HUES64 (cell line): ENCODE data around the gene TMCC2.

Experiments
- H3K27ac ChIP-seq: 2 replicates; pipeline ENCODE4 v1.7.0; 2013; ENCODE audit warnings: low read depth, low read length, inconsistent platforms
- H3K27me3 ChIP-seq: 2 replicates; pipeline ENCODE4 v1.6.1; 2013; ENCODE audit warnings: mild to moderate bottlenecking, low read length; ENCODE audit not compliant: insufficient read depth
- H3K36me3 ChIP-seq: 2 replicates; pipeline ENCODE4 v1.6.1; 2013; ENCODE audit warnings: mild to moderate bottlenecking, low read length; ENCODE audit not compliant: insufficient read depth
- H3K4me1 ChIP-seq: 2 replicates; pipeline ENCODE4 v1.6.1; 2013; ENCODE audit warnings: mild to moderate bottlenecking, low read length, moderate library complexity; ENCODE audit not compliant: insufficient read depth
- H3K4me3 ChIP-seq: 2 replicates; pipeline ENCODE4 v1.5.1; 2013; ENCODE audit warnings: mild to moderate bottlenecking, low read length, moderate library complexity
- H3K9ac ChIP-seq: 2 replicates; pipeline ENCODE4 v1.6.1; 2013; ENCODE audit warnings: mild to moderate bottlenecking, low read depth, low read length
- H3K9me3 ChIP-seq: 2 replicates; pipeline ENCODE4 v1.6.1; 2013; ENCODE audit warnings: low read depth, low read length; ENCODE audit not compliant: insufficient read depth
- WGBS: fragments of 150-250, 120-280 bp; methylation state at CpG from one replicate; pipeline ENCODE4 v1.1.7; 2013; ENCODE audit warnings: missing lambda C conversion rate; 5-methylcytosine and 5-hydroxymethylcytosine counted together

Gene TMCC2

GRCh38 chr1:205312866-205313562 is 85.3 kb downstream of the TMCC2 start:
- WGBS = 52% methylated on average over 9 of the region's 10 CpGs
- peak overlapping the region; percentile 23; the same call in 1 of the 2 replicates for H3K4me3 ChIP-seq
- H3K4me1 ChIP-seq = peaks cover 45% of the 10 kb centered on the region
- H3K27me3 ChIP-seq = no peaks in the 10 kb centered on the region
- peak overlapping the region; percentile 95 for H3K27ac ChIP-seq
- H3K36me3 ChIP-seq = peaks cover 42% of the 10 kb centered on the region
- no peaks in the 10 kb centered on the region for H3K9me3 ChIP-seq
- peak overlapping the region; percentile 70 for H3K9ac ChIP-seq

DNA sequence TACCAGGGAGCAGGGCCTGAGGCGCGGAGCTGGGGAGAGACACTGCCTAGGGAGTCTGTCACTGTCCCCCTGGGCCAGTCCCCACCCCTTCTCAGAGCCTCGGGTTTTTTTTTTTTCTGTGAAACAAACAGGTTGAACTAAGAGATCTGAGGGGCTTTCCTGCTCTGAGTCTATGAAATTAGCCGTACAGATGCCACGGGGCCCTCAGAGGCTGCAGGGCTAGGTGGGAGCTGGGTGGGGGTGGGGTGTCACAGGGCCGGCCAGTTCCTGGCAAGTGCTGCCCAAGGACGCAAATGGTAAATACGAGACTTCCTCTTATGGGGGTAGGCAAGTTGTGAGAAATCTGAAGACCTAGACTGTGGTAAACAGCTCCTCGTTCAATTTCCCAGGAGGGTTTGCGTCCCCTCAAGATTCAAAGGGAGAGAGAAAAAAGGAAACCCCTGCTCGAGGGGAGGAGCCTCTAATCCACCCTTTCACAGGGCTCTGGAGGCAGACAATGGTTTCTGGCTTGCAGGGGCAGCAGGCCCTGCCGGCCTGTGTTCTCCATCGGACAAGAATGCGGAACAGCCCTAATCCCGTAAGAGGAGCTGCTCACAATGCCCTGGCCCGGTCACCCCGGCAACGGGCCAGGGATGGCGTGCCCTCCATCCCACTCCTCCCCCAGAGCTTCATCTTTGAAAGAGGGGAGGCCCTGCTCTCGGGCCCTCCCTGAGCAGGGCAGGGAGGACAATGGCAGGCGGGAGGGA is 86.0 kb downstream of the TMCC2 start:
- Histone ChIP-seq H3K9me3 (no peaks in the 10 kb centered on the region), H3K4me3 (peak overlapping the region; percentile 23; the same call in 1 of the 2 replicates), H3K36me3 (peaks cover 35% of the 10 kb centered on the region), H3K4me1 (peaks cover 52% of the 10 kb centered on the region), H3K27me3 (no peaks in the 10 kb centered on the region), H3K27ac (peak overlapping the region; percentile 95), H3K9ac (peak overlapping the region; percentile 70)
- 9% methylated on average over 21 of the region's 21 CpGs for WGBS

DNA sequence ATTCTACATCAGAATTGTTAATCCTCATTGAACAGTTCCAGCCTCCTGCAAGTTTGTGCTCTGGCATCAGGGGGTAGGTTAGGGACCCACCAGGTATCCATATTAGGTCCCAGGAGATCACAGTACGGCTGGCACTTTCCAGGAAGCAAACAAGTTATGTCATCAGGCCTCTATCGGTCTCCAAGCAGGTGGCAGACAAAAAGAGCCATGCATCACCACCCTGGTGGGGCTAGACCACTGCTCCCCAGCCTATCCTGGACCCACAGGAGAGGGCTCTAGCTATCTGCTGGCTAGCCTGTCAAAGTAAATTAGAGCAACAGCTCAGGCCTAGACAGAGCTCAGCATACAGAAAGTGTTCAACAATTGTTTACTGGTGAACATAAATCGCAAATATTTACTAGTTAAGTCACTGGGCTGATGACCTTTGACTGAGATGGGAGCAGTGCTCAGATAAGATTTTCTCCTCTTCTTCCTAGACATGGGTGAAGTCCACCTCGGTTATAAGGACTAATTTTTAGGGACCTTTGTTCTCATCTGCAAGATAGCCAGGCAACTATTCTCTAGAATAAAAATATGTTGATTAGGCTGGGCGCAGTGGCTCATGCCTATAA is 87.4 kb downstream of the TMCC2 start:
- Histone ChIP-seq H3K4me1 (peaks cover 61% of the 10 kb centered on the region), H3K27ac (no peak overlapping the region), H3K9ac (no peak overlapping the region), H3K9me3 (no peaks in the 10 kb centered on the region), H3K36me3 (peaks cover 21% of the 10 kb centered on the region), H3K27me3 (no peaks in the 10 kb centered on the region), H3K4me3 (no peak overlapping the region)
- 74% methylated on average over 5 of the region's 5 CpGs for WGBS

DNA sequence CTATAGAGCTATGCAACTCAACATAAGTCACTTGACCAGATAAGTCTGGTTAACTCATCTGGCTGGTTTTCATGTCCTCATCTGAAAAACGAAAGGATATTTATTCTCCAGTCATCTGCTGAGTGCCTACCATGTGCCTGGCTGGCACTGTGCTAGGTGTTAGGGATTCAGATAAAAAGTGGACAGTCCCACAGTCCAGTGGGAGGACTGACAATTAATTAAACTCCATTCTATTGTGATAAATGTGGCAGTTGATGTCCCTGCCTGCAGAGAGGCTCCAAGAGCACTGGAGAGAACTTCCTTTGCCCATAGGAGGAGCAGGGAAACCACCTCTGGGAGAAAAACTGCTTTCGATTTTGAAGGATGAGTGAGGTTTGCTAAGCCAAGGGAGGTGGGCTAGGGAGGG is 88.4 kb downstream of the TMCC2 start:
- Histone ChIP-seq H3K27me3 (no peaks in the 10 kb centered on the region), H3K27ac (no peak overlapping the region), H3K9ac (no peak overlapping the region), H3K4me1 (peaks cover 61% of the 10 kb centered on the region), H3K36me3 (peaks cover 11% of the 10 kb centered on the region), H3K4me3 (no peak overlapping the region), H3K9me3 (no peaks in the 10 kb centered on the region)
- WGBS = 85% methylated on average over 2 of the region's 2 CpGs

GRCh38 chr1:205317311-205317917 is 89.7 kb downstream of the TMCC2 start:
- WGBS = 63% methylated on average over 7 of the region's 7 CpGs
- Histone ChIP-seq H3K4me3 (0 out of 2 replicates have a peak overlapping the region, but pooled peaks have one; percentile 21), H3K9ac (no peak overlapping the region), H3K36me3 (no peaks in the 10 kb centered on the region; the same call in 1 of the 2 replicates), H3K4me1 (peaks cover 64% of the 10 kb centered on the region), H3K27me3 (no peaks in the 10 kb centered on the region), H3K9me3 (no peaks in the 10 kb centered on the region), H3K27ac (no peak overlapping the region)

GRCh38 chr1:205318231-205318991 is 90.7 kb downstream of the TMCC2 start:
- WGBS = 63% methylated on average over 4 of the region's 6 CpGs
- Histone ChIP-seq H3K9ac (no peak overlapping the region), H3K4me1 (peaks cover 54% of the 10 kb centered on the region), H3K36me3 (no peaks in the 10 kb centered on the region), H3K9me3 (no peaks in the 10 kb centered on the region), H3K27me3 (no peaks in the 10 kb centered on the region), H3K4me3 (peak overlapping the region; percentile 93), H3K27ac (peak overlapping the region; percentile 16; the same call in 1 of the 2 replicates)

- no peak overlapping the region for H3K27ac ChIP-seq
- H3K36me3 ChIP-seq = no peaks in the 10 kb centered on the region
- no peak overlapping the region for H3K9ac ChIP-seq
- peaks cover 48% of the 10 kb centered on the region for H3K4me1 ChIP-seq
- WGBS = 57% methylated on average over 6 of the region's 6 CpGs
- H3K4me3 ChIP-seq = peak overlapping the region; percentile 93
- no peaks in the 10 kb centered on the region for H3K27me3 ChIP-seq
- no peaks in the 10 kb centered on the region for H3K9me3 ChIP-seq
Measured at GRCh38 chr1:205319081-205320018, 91.6 kb downstream of the TMCC2 start.

- Histone ChIP-seq H3K4me1 (peaks cover 44% of the 10 kb centered on the region), H3K9me3 (no peaks in the 10 kb centered on the region), H3K9ac (peak within 1 kb of the TSS; percentile 87), H3K27me3 (no peaks in the 10 kb centered on the region), H3K36me3 (no peaks in the 10 kb centered on the region), H3K27ac (peak within 1 kb of the TSS; percentile 82), H3K4me3 (peak within 1 kb of the TSS; percentile 93)
- WGBS = under 1% methylated on average over 75 of the region's 75 CpGs
Measured at GRCh38 chr1:205321162-205321958, 93.6 kb downstream of the TMCC2 start, which contains the start of gene NUAK2. NUAK2 (minus strand) TSS chr1:205321745; CDS start chr1:205321628, 117 bp downstream.

GRCh38 chr1:205321959-205322283 is 94.2 kb downstream of the TMCC2 start:
- no peak overlapping the region for H3K9ac ChIP-seq
- H3K4me3 ChIP-seq = no peak overlapping the region
- no peaks in the 10 kb centered on the region for H3K9me3 ChIP-seq
- no peak overlapping the region for H3K27ac ChIP-seq
- 32% methylated on average over 5 of the region's 5 CpGs for WGBS
- H3K27me3 ChIP-seq = no peaks in the 10 kb centered on the region
- no peaks in the 10 kb centered on the region for H3K36me3 ChIP-seq
- peaks cover 39% of the 10 kb centered on the region for H3K4me1 ChIP-seq
